8988T (cell line): ENCODE results near the gene CREBBP.

Experiments used
- DNase-seq: peaks from one replicate; pipeline ENCODE4 v3.0.0; 2011

CREBBP gene

DNA sequence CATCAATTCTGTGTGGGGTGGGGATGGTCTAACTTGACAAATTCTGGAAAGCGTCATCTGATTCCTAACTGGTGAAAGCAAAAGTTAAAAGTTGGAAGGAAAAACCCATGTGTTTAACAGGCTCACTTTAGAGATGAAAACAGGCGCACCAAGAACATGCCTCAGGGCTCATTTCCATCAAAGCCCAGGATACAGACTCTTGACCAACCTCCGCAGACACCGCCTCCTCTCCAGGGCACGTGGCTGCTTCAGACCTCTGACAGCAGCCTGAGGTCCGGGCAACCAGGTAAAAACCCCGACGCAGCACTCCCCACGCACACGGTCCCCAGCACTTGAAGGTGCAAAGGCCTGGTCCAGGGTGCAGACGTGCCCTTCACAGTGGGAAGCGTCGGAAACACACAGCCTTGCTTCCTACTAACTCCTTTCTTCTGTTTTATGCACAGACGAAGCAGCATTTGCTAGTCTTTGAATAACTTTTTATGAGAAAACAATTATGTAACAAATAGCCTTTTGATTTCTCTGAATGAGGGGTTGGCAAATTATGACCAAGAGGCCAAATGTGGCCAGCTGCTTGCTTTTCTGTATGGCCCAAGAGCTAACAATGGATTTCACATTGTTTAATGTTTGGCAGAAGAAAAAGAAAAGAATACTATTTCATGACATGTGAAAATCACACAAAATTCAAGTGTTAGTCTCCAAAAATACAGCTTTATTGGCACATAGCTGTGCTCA, 119.0 kb downstream of the CREBBP start:
- DNase-seq = no peak

DNA sequence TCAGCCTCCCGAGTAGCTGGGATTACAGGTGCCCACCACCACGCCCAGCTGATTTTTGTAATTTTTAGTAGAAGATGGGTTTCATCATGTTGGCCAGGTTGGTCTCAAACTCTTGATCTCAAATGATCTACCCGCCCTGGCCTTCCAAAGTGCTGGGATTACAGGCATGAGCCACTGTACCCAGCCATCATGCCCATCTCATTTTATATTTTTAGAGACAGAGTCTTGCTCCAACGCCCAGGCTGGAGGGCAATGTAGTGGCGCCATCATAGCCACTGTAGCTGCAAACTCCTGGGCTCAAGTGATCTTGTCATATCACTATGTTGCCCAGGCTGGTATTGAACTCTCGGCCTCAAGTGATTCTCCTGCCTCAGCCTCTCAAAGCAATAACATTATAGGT, 120.0 kb downstream of the CREBBP start:
- DNase-seq = no peak

- DNase-seq = no peak
Measured at GRCh38 chr16:3759736-3760135, 120.8 kb downstream of the CREBBP start.

- no peak for DNase-seq
Measured at GRCh38 chr16:3756113-3756512, 124.4 kb downstream of the CREBBP start.

GRCh38 chr16:3755249-3755648, 125.3 kb downstream of the CREBBP start:
- no peak for DNase-seq

- DNase-seq = no peak
Measured at GRCh38 chr16:3754772-3755171, 125.7 kb downstream of the CREBBP start.

DNA sequence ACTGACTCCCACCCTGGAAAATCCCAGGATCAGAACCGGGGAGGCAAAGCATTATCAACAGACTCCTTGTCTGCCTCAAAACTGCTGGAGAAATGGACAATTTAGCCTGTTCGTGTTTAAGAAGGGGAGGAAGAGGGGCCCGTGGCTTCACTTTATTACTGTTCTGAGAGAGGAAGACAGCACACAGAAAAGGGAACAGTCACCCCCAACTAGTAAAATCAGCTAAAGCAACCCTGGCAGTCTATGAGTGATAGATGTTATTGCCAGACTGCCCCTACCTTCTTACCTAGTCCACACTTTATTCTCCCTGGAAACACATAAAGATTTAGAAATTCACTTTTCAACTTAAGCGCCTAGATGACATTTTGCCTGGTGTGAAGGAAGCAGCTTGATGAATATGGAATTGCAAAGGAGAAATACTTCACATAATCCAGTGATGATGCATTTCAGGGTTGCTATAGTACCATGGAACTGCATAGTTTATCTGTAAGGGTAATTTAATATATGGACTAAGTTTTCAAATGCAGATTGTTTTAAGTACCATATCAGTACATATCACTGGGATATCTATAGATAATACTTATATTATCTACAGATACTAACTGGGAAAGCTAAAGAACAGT, 126.3 kb downstream of the CREBBP start:
- DNase-seq = no peak

GRCh38 chr16:3752984-3753383, 127.5 kb downstream of the CREBBP start:
- no peak for DNase-seq

DNA sequence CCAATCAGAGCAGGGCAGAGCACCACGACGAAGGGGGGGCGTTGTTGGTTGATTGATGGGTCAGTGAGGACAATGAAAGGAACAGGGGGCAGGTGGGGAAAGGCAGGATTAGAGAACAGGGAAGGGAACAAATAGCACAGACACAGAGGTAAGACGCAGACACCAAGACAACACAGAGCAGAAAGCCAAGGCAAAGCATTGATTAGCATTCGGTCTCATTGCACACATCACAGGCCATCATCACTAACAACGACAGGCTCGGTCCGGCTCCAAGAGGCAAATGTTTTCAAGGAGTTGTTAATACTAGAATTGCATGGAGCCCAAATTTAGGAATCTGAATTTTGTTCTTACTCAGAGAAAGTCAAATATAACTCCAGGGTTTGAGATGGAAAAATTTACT, 128.6 kb downstream of the CREBBP start:
- no peak for DNase-seq

GRCh38 chr16:3748307-3748706, 132.2 kb downstream of the CREBBP start:
- DNase-seq = no peak

GRCh38 chr16:3745751-3746355, 134.7 kb downstream of the CREBBP start:
- DNase-seq = no peak

DNA sequence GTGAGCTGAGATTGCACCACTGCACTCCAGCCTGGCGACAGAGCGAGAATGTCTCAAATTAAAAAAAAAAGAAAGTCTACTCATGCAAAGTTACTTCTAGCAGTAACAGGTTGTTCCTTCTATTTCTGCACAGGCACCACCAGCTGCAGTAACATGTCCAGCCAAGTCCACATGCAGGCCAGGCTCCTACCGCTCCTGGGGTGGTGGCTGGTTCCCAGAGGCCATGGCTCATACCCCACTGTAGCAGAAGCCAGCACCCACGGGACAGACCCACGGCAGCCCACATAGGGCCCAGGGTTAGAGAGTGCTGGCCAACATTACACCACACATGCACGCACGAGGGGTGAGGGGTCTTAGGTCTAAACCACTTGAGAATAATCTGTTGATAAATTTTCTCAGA, 136.5 kb downstream of the CREBBP start:
- no peak for DNase-seq

GRCh38 chr16:3740934-3741333, 139.6 kb downstream of the CREBBP start:
- no peak for DNase-seq

GRCh38 chr16:3740186-3740585, 140.3 kb downstream of the CREBBP start:
- no peak for DNase-seq

DNA sequence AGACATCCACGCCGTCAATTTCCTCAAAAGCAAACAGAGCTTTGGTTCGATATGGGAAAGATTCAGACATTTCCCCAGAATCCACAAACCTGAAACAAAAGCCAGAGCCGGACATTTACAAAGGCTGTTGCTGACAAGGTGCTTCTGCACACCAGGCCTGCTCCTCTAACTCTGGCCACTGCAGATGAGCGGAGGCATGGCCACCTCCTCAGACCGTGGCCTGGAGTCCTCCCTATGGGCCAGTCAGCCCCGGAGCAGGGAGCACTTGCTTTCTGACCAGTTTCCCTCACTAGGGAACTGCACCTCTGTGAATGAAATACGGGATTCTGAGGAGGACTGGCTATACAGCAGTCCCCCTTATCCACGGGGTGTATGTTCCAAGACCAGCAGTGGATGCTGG, 140.9 kb downstream of the CREBBP start:
- no peak for DNase-seq

DNA sequence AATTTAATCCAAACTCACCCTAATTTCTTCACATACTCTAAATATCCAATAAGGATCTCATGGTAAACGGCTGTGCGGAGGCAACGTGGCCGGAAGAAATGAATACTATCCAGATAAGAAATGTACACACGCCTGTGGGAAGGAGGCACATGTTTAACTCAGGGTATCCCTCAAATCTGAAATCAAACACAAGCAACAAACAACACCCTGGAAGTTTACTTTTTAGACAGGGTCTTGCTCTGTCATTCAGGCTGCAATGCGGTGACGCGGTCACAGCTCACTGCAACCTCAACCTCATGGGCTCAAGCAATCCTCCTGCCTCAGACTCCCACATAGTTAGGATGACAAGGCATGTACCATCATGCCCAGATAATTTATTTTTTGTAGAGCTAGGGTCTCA, 142.0 kb downstream of the CREBBP start:
- no peak for DNase-seq

GRCh38 chr16:3738128-3738527, 142.4 kb downstream of the CREBBP start:
- no peak for DNase-seq

GRCh38 chr16:3737181-3737580, 143.3 kb downstream of the CREBBP start:
- no peak for DNase-seq

DNA sequence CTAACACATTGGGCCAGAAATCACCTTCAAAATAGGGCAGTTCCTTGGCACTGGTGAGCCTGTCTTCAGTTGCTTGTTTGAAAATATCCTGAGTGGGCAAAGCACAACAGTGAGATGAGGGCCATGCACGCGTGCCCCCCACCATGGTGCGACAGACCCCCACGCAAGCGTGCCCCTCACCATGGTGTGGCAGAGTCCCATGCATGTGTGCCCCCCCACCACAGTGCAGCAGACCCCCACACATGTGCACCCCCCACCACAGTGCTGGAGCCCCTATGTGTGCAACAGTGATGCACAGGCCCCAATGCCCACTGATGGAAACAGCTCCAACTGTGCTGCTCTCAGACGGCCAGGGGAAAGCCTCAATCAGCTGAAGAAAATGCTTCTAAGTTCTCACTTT, 144.4 kb downstream of the CREBBP start:
- no peak for DNase-seq

DNA sequence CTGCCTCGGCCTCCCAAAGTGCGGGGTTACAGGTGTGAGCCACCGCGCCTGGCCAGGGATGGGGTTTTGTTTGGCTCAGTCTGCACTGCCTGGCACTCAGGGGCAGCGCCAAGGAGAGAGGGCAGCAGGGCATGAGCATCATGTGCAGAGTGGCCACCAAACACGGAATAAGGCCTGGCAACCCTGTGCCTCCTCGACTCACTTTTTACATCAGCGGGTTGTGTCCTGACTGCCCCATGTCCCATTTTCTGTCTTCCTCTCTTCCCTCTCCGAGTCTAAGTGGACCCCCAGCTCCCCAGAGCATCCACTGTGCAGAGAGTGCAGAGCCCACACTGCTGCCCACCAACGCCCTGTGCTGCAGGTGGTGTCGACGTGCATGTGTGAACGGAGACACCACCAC, 145.0 kb downstream of the CREBBP start:
- no peak for DNase-seq

GRCh38 chr16:3734758-3735221, 145.7 kb downstream of the CREBBP start:
- no peak for DNase-seq

DNA sequence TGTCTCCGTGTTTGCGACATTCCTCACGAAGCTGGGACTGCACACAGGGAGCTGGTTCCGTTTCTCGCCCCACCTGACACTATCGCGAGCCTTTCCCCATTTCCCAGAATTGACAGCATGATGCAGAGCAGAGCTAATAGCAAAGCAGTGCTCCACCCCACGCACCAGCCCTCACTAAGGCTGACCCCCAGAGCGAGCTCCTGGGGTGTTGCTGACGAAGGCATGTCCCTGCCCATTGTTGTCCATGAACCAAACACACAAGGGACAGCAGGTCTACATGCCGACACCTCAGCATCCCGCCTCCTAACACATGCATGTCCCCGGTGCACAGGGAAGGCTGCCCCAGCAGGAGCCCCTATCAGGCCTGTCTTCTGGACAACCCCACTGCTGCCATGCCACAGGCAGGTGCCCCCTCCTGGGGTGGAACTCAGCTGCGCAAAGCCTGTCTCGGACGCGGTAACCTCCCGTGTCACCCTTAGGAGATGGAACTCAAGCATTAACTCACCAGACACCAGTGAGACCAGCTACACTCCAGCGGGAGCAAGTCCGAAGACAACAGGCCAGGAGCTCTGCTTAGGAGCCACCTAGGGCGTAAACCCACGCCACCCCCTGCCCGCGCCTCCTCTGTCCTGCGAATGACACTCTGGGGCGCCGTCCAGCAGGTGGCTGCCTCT, 146.3 kb downstream of the CREBBP start:
- DNase-seq = no peak

- DNase-seq = no peak
Measured at GRCh38 chr16:3732171-3732570, 148.3 kb downstream of the CREBBP start.
